Activated CD8-positive, alpha-beta T cell treated with anti-CD3 and anti-CD28 coated beads for 36 hours (primary cell): ENCODE measurements around the gene FGFR4. TPM values are rescaled to one million over a fixed set of nuclear protein-coding genes. Genes with fewer than 3 reads are reported as not detected.

Source experiments
- ATAC-seq: fragments of 200-7000 bp; cut with Tn5 transposase; one replicate; pipeline ENCODE4 v1.10.0; 2021; ENCODE audit warnings: mild to moderate bottlenecking, moderate library complexity
- CTCF ChIA-PET: fragments of 350-600 bp; sonication (Branson Sonifier 250); formaldehyde crosslinking; loops from one replicate; lab custom pipeline; 2021; ENCODE audit warnings: antibody characterized with exemption; lab: Charles Lee
- POLR2A ChIA-PET: fragments of 350-600 bp; sonication (Branson Sonifier 250); formaldehyde crosslinking; loops from one replicate; lab custom pipeline; 2021; ENCODE audit warnings: antibody characterized with exemption; lab: Charles Lee
- DNase-seq: peaks from one replicate; pipeline ENCODE4 v3.0.0-alpha.2; 2020
- H3K27ac Mint-ChIP-seq: one replicate; pipeline ENCODE4 v1.8.0; 2021; ENCODE audit warnings: mild to moderate bottlenecking, mixed read lengths
- H3K27me3 Mint-ChIP-seq: one replicate; pipeline ENCODE4 v1.8.0; 2021; ENCODE audit warnings: mixed read lengths
- H3K36me3 Mint-ChIP-seq: one replicate; pipeline ENCODE4 v1.8.0; 2021; ENCODE audit warnings: low read depth, mixed read lengths
- H3K4me1 Mint-ChIP-seq: one replicate; pipeline ENCODE4 v1.8.0; 2021; ENCODE audit warnings: low read depth, mixed read lengths
- H3K4me3 Mint-ChIP-seq: one replicate; pipeline ENCODE4 v1.8.0; 2021; ENCODE audit warnings: mild to moderate bottlenecking, moderate library complexity, mixed read lengths
- H3K9me3 Mint-ChIP-seq: one replicate; pipeline ENCODE4 v1.8.0; 2021; ENCODE audit warnings: mixed read lengths
- CTCF ChIP-seq: fragments of 200-600 bp; IDR thresholded peaks from one replicate; pipeline ENCODE4 v1.8.0; 2022; ENCODE audit warnings: antibody characterized with exemption, mild to moderate bottlenecking
- intact Hi-C: fragments of 100-400 bp; cut with micrococcal nuclease; formaldehyde crosslinking; loops from one replicate; pipeline ENCODE4 v1.10.0; 2022
- total RNA-seq, 2 experiments: library from RNA; stranded (reverse); gene quantifications; one replicate each; pipeline ENCODE4 v1.2.3, GENCODE V29; 2021

FGFR4 gene
- total RNA-seq, 2 experiments from 2014 or later: 1.3 to 2.2 TPM

GRCh38 chr5:177098470-177099141 lies 11.9 kb downstream of the FGFR4 start:
- Mint-ChIP-seq H3K4me3 (no peak overlapping the region), H3K27me3 (no peaks in the 10 kb centered on the region), H3K27ac (no peak overlapping the region), H3K36me3 (no peaks in the 10 kb centered on the region), H3K9me3 (no peaks in the 10 kb centered on the region), H3K4me1 (no peaks in the 10 kb centered on the region)
- intact Hi-C loops: no loop called here
- DNase-seq (no peak), ATAC-seq (no peak)
- ChIA-PET CTCF (interaction anchor here (0.9 to 2.5 kb wide), 5 partner anchors 12 to 27 kb away, joined by 3 to 7 read pairs (median 4); no protein-coding TSS in a partner anchor), POLR2A (no interaction called here)
- TF ChIP-seq CTCF: no peak

GRCh38 chr5:177099422-177100093 lies 12.8 kb downstream of the FGFR4 start:
- Mint-ChIP-seq H3K4me1 (no peaks in the 10 kb centered on the region), H3K9me3 (no peaks in the 10 kb centered on the region), H3K27me3 (peaks cover 3% of the 10 kb centered on the region), H3K27ac (no peak overlapping the region), H3K36me3 (no peaks in the 10 kb centered on the region), H3K4me3 (no peak overlapping the region)
- ChIA-PET CTCF (interaction anchor here (0.9 to 2.5 kb wide), 3 partner anchors 11 to 28 kb away, joined by 3 to 7 read pairs (median 3); no protein-coding TSS in a partner anchor), POLR2A (no interaction called here)
- no peak for DNase-seq
- intact Hi-C loops: no loop called here
- ATAC-seq: no peak
- TF ChIP-seq CTCF: no peak

- Mint-ChIP-seq H3K36me3 (no peaks in the 10 kb centered on the region), H3K9me3 (no peaks in the 10 kb centered on the region), H3K27me3 (peaks cover 3% of the 10 kb centered on the region), H3K4me1 (no peaks in the 10 kb centered on the region), H3K27ac (no peak overlapping the region), H3K4me3 (no peak overlapping the region)
- ChIA-PET CTCF (interaction anchor here (1.3 to 1.4 kb wide), 2 partner anchors 11 to 28 kb away, joined by 4 read pairs; no protein-coding TSS in a partner anchor), POLR2A (no interaction called here)
- DNase-seq: no peak
- TF ChIP-seq CTCF: no peak
- no peak for ATAC-seq
- intact Hi-C loops: no loop called here
Measured at GRCh38 chr5:177100714-177101121, 14.0 kb downstream of the FGFR4 start.

- TF ChIP-seq CTCF: no peak
- Mint-ChIP-seq H3K9me3 (no peaks in the 10 kb centered on the region), H3K4me1 (no peaks in the 10 kb centered on the region), H3K27ac (no peak overlapping the region), H3K27me3 (peaks cover 3% of the 10 kb centered on the region), H3K36me3 (no peaks in the 10 kb centered on the region), H3K4me3 (no peak overlapping the region)
- ChIA-PET CTCF (interaction anchor here (1.2 to 1.7 kb wide), 3 partner anchors 10 to 287 kb away, joined by 3 to 6 read pairs (median 3); no protein-coding TSS in a partner anchor), POLR2A (no interaction called here)
- ATAC-seq (no peak), DNase-seq (no peak)
- intact Hi-C loops: no loop called here
Measured at GRCh38 chr5:177103523-177104253, 17.0 kb downstream of the FGFR4 start.
